ENCODE data around the gene SPTBN1. TPM values are rescaled to one million over a fixed set of nuclear protein-coding genes. Genes with fewer than 3 reads are reported as not detected.

The SPTBN1 gene
- total and polyA plus RNA-seq, 5 donors from 2014 or later: 10.0 to 182 (median 19.6) TPM

GRCh38 chr2:54605836-54606235 is 149.7 kb downstream of the SPTBN1 start:
- Histone ChIP-seq H3K9me3 (ENCODE audit: control insufficient read depth in 2 of 2, low read length in 2 of 2) (no peaks in the 10 kb centered on the region), H3K4me1 (ENCODE audit: control insufficient read depth, insufficient read depth, low read length, poor library complexity, severe bottlenecking) (peaks cover 63% of the 10 kb centered on the region), H3K27me3 (ENCODE audit: control insufficient read depth, insufficient read depth, low read length) (no peaks in the 10 kb centered on the region), H3K36me3 (ENCODE audit: control insufficient read depth, insufficient read depth, low read length) (peaks cover 3% of the 10 kb centered on the region), H3K4me3 (ENCODE audit: low read depth, low read length) (peak overlapping the region; percentile 22), H3K27ac (ENCODE audit: insufficient read depth, low read length, poor library complexity, severe bottlenecking) (no peak overlapping the region)
- ATAC-seq (ENCODE audit: low read depth in 2 of 2) (no peak), DNase-seq (no peak)
- Mint-ChIP-seq H3K4me1 (peaks cover 55 to 91% (median 83%) of the 10 kb centered on the region in 4 donors), H3K27ac (peak overlapping the region; percentile 83 to 90 (median 85)), H3K9me3 (peaks cover 0 to 3% (median 0%) of the 10 kb centered on the region in 7 donors), H3K27me3 (no peaks in the 10 kb centered on the region), H3K36me3 (peaks cover 15% of the 10 kb centered on the region), H3K4me3 (peak overlapping the region in 3 of 4 donors; percentile 26 to 77 (median 53))

DNA sequence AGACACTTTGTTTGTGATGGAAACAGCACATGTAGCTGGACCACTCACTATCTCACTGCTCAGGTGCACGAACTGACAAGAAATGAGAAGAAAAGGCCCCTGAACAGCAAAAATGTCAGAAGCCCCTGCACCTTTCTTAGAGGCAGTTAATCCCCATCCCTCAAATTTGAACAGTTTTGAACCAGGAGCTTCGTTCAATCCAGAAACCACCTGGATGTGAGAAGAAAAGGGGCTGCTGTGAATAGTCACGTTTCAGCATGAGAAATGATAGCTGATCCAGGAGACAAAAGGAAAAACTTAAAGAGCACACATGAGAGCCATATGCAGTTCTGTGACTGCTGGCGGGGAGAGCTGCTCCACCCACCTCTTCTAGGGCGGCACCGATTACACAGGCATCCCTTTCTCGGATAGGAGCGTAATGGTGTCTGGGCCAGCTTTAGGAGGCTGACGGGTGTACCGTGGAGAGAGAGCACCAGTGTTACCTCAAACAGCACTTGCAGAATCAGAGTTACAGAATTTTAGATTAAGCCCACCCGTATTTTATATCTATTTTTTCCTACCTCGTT is 150.3 kb downstream of the SPTBN1 start:
- Histone ChIP-seq H3K4me3 (ENCODE audit: low read depth, low read length) (no peak overlapping the region), H3K36me3 (ENCODE audit: control insufficient read depth, insufficient read depth, low read length) (peaks cover 3% of the 10 kb centered on the region), H3K4me1 (ENCODE audit: control insufficient read depth, insufficient read depth, low read length, poor library complexity, severe bottlenecking) (peaks cover 56% of the 10 kb centered on the region), H3K27me3 (ENCODE audit: control insufficient read depth, insufficient read depth, low read length) (no peaks in the 10 kb centered on the region), H3K27ac (ENCODE audit: insufficient read depth, low read length, poor library complexity, severe bottlenecking) (peak overlapping the region; percentile 36), H3K9me3 (ENCODE audit: control insufficient read depth in 2 of 2, low read length in 2 of 2) (no peaks in the 10 kb centered on the region)
- Mint-ChIP-seq H3K9me3 (peaks cover 0 to 3% (median 0%) of the 10 kb centered on the region in 7 donors), H3K36me3 (peaks cover 15% of the 10 kb centered on the region), H3K27ac (peak overlapping the region; percentile 83 to 90 (median 89)), H3K4me1 (peaks cover 48 to 87% (median 76%) of the 10 kb centered on the region in 4 donors), H3K4me3 (peak overlapping the region in 3 of 4 donors; percentile 24 to 77 (median 53)), H3K27me3 (no peaks in the 10 kb centered on the region)
- ATAC-seq (ENCODE audit: low read depth in 2 of 2): peak; percentile 62 to 63
- DNase-seq: peak in 1 of 3 donors; percentile 49

DNA sequence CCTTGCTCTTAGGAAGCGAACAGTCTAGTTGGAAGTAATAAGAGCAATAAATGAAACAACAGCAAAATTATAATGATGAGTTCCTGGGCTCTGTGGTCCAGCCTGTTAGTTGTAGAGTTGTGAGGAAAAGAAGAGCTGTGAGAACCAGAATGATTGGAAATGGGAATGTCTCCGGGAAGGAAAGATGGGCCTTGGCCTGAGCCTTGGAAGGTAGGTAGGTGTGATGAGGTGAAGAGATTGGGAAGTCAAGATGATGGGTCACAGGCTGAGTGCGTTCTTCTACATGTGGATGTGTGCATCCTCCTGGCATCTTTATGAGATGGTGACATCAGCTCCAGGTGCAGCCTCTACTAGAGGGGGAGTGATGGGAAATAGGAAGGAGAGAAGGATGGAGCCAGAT is 152.1 kb downstream of the SPTBN1 start:
- peaks cover 39% of the 10 kb centered on the region for H3K4me1 ChIP-seq (ENCODE audit: control insufficient read depth, insufficient read depth, low read length, poor library complexity, severe bottlenecking)
- no peak overlapping the region for H3K27ac ChIP-seq (ENCODE audit: insufficient read depth, low read length, poor library complexity, severe bottlenecking)
- peak overlapping the region in 2 of 3 donors; percentile 27 to 42 for H3K27ac Mint-ChIP-seq
- no peaks in the 10 kb centered on the region for H3K27me3 Mint-ChIP-seq
- peaks cover 35 to 85% (median 69%) of the 10 kb centered on the region in 4 donors for H3K4me1 Mint-ChIP-seq
- H3K36me3 Mint-ChIP-seq: peaks cover 23% of the 10 kb centered on the region
- DNase-seq (no peak), ATAC-seq (ENCODE audit: low read depth in 2 of 2) (no peak)
- H3K9me3 Mint-ChIP-seq: peaks cover 0 to 2% (median 0%) of the 10 kb centered on the region in 7 donors
- no peak overlapping the region for H3K4me3 Mint-ChIP-seq
- peaks cover 16% of the 10 kb centered on the region for H3K36me3 ChIP-seq (ENCODE audit: control insufficient read depth, insufficient read depth, low read length)
- H3K4me3 ChIP-seq (ENCODE audit: low read depth, low read length): no peak overlapping the region
- H3K9me3 ChIP-seq (ENCODE audit: control insufficient read depth in 2 of 2, low read length in 2 of 2): no peaks in the 10 kb centered on the region
- H3K27me3 ChIP-seq (ENCODE audit: control insufficient read depth, insufficient read depth, low read length): no peaks in the 10 kb centered on the region

- Mint-ChIP-seq H3K36me3 (peaks cover 27% of the 10 kb centered on the region), H3K27me3 (no peaks in the 10 kb centered on the region), H3K4me3 (no peak overlapping the region), H3K4me1 (peaks cover 35 to 85% (median 64%) of the 10 kb centered on the region in 4 donors), H3K9me3 (peaks cover 0 to 2% (median 0%) of the 10 kb centered on the region in 7 donors), H3K27ac (peak overlapping the region in 2 of 3 donors; percentile 34 to 58)
- peaks cover 29% of the 10 kb centered on the region for H3K4me1 ChIP-seq (ENCODE audit: control insufficient read depth, insufficient read depth, low read length, poor library complexity, severe bottlenecking)
- DNase-seq (no peak), ATAC-seq (ENCODE audit: low read depth in 2 of 2) (no peak)
- no peak overlapping the region for H3K27ac ChIP-seq (ENCODE audit: insufficient read depth, low read length, poor library complexity, severe bottlenecking)
- H3K36me3 ChIP-seq (ENCODE audit: control insufficient read depth, insufficient read depth, low read length): peaks cover 25% of the 10 kb centered on the region
- no peaks in the 10 kb centered on the region for H3K9me3 ChIP-seq (ENCODE audit: control insufficient read depth in 2 of 2, low read length in 2 of 2)
- H3K4me3 ChIP-seq (ENCODE audit: low read depth, low read length): no peak overlapping the region
- H3K27me3 ChIP-seq (ENCODE audit: control insufficient read depth, insufficient read depth, low read length): no peaks in the 10 kb centered on the region
Observed at GRCh38 chr2:54609241-54609640, 153.1 kb downstream of the SPTBN1 start.

- Histone ChIP-seq H3K27ac (ENCODE audit: insufficient read depth, low read length, poor library complexity, severe bottlenecking) (no peak overlapping the region), H3K36me3 (ENCODE audit: control insufficient read depth, insufficient read depth, low read length) (peaks cover 28% of the 10 kb centered on the region), H3K27me3 (ENCODE audit: control insufficient read depth, insufficient read depth, low read length) (no peaks in the 10 kb centered on the region), H3K4me1 (ENCODE audit: control insufficient read depth, insufficient read depth, low read length, poor library complexity, severe bottlenecking) (peaks cover 25% of the 10 kb centered on the region), H3K9me3 (ENCODE audit: control insufficient read depth in 2 of 2, low read length in 2 of 2) (no peaks in the 10 kb centered on the region), H3K4me3 (ENCODE audit: low read depth, low read length) (no peak overlapping the region)
- Mint-ChIP-seq H3K27ac (peak overlapping the region in 2 of 3 donors; percentile 34 to 58), H3K36me3 (peaks cover 29% of the 10 kb centered on the region), H3K4me3 (no peak overlapping the region), H3K9me3 (peaks cover 0 to 2% (median 0%) of the 10 kb centered on the region in 7 donors), H3K27me3 (no peaks in the 10 kb centered on the region), H3K4me1 (peaks cover 31 to 84% (median 61%) of the 10 kb centered on the region in 4 donors)
- no peak for ATAC-seq (ENCODE audit: low read depth in 2 of 2)
- DNase-seq: no peak
Observed at GRCh38 chr2:54609647-54610046, 153.5 kb downstream of the SPTBN1 start.

DNA sequence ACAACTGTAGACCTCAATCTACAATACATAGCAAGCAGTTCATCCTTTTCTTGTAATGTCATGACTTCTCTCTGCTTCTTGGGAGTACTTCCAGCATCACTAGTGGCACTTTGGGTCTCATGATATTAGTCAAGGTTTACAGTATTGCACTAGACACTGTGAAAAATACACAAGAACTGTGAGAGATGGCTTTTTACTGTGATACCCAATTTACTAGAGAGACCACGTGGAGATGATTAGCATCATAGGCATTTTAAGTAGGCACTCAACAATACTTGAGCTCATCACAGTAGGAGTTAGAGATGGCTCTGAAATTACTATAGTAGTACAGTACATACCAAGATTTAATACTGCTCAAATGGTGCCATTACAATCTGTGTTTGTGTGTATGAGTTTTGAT is 154.6 kb downstream of the SPTBN1 start:
- Mint-ChIP-seq H3K36me3 (peaks cover 34% of the 10 kb centered on the region), H3K9me3 (peaks cover 0 to 2% (median 0%) of the 10 kb centered on the region in 7 donors), H3K27me3 (no peaks in the 10 kb centered on the region), H3K4me3 (no peak overlapping the region), H3K4me1 (peaks cover 28 to 75% (median 53%) of the 10 kb centered on the region in 4 donors), H3K27ac (peak overlapping the region in 1 of 3 donors; percentile 52)
- no peak for ATAC-seq (ENCODE audit: low read depth in 2 of 2)
- no peak for DNase-seq
- Histone ChIP-seq H3K9me3 (ENCODE audit: control insufficient read depth in 2 of 2, low read length in 2 of 2) (no peaks in the 10 kb centered on the region), H3K27ac (ENCODE audit: insufficient read depth, low read length, poor library complexity, severe bottlenecking) (no peak overlapping the region), H3K4me1 (ENCODE audit: control insufficient read depth, insufficient read depth, low read length, poor library complexity, severe bottlenecking) (peaks cover 14% of the 10 kb centered on the region), H3K27me3 (ENCODE audit: control insufficient read depth, insufficient read depth, low read length) (no peaks in the 10 kb centered on the region), H3K4me3 (ENCODE audit: low read depth, low read length) (no peak overlapping the region), H3K36me3 (ENCODE audit: control insufficient read depth, insufficient read depth, low read length) (peaks cover 35% of the 10 kb centered on the region)

GRCh38 chr2:54611830-54612545 is 155.9 kb downstream of the SPTBN1 start:
- Histone ChIP-seq H3K4me1 (ENCODE audit: control insufficient read depth, insufficient read depth, low read length, poor library complexity, severe bottlenecking) (peaks cover 3% of the 10 kb centered on the region), H3K27me3 (ENCODE audit: control insufficient read depth, insufficient read depth, low read length) (no peaks in the 10 kb centered on the region), H3K4me3 (ENCODE audit: low read depth, low read length) (no peak overlapping the region), H3K36me3 (ENCODE audit: control insufficient read depth, insufficient read depth, low read length) (peaks cover 48% of the 10 kb centered on the region), H3K27ac (ENCODE audit: insufficient read depth, low read length, poor library complexity, severe bottlenecking) (no peak overlapping the region), H3K9me3 (ENCODE audit: control insufficient read depth in 2 of 2, low read length in 2 of 2) (no peaks in the 10 kb centered on the region)
- no peak for ATAC-seq (ENCODE audit: low read depth in 2 of 2)
- peaks cover 22 to 67% (median 42%) of the 10 kb centered on the region in 4 donors for H3K4me1 Mint-ChIP-seq
- peaks cover 42% of the 10 kb centered on the region for H3K36me3 Mint-ChIP-seq
- H3K27ac Mint-ChIP-seq: peak overlapping the region in 2 of 3 donors; percentile 62 to 75
- H3K4me3 Mint-ChIP-seq: peak overlapping the region in 1 of 4 donors; percentile 4
- H3K9me3 Mint-ChIP-seq: peaks cover 0 to 2% (median 0%) of the 10 kb centered on the region in 7 donors
- no peak for DNase-seq
- H3K27me3 Mint-ChIP-seq: no peaks in the 10 kb centered on the region

Data from CD4-positive, CD25-positive, alpha-beta regulatory T cell (primary cell).